ENCODE measurements around the gene GOLGA6L4.
"Not testable (repeated sequence)": the region's sequence is repeated elsewhere in the genome, so short reads cannot be mapped to it uniquely, and the experiment has no call there.

The GOLGA6L4 gene, protein sequence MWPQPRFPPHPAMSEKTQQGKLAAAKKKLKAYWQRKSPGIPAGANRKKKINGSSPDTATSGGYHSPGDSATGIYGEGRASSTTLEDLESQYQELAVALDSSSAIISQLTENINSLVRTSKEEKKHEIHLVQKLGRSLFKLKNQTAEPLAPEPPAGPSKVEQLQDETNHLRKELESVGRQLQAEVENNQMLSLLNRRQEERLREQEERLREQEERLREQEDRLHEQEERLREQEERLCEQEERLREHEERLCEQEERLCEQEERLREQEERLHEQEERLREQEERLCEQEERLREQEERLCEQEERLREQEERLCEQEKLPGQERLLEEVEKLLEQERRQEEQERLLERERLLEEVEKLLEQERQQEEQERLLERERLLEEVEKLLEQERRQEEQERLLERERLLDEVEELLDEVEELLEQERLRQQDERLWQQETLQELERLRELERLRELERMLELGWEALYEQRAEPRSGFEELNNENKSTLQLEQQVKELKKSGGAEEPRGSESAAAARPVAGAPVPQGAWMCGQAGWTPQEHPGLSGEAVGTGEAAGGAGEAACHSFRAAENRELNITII

DNA sequence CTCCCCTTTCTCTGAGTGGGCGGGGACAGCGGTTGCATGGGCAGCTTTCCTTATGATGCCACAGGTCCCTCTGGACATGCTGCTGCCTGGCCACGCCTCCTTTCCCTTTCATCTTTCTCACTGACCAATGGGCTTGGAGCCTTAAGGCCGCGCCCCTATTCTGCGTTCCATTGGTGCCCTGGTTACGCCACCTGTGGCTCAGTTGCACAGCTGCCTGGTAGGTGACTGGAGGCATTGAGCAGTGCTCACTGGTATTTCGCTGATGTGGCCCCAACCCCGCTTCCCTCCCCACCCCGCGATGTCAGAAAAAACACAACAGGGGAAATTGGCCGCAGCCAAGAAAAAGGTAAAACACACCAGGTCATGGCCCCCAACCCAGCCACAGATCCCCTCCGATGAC, at the start of gene GOLGA6L4:
TSS of gene GOLGA6L4 (plus strand) at position 201 of the 400 bp plus-strand sequence. CDS start at position 263, 62 bp downstream.
- DNase-seq: not testable (repeated sequence)

DNA sequence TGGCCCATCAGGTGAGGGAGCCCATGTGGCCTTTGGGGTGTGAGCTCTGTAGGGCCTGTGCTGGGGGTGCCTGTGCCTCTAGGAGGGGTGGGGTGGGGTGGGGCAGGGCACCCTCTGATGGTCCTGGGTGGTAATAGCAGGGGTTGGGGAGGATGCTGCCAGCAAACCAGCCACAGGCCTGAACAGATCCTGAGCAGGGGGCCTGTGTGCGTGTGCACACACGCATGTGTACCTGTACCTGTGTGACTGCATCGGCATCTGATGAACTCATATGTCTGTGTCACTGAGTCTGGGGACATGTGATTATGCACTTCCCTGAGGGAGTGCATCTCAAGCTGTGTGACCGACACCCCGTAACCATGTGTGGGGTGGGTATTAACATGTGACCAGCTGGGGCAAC, 42.6 kb upstream of the GOLGA6L4 start:
- DNase-seq: not testable (repeated sequence)

DNA sequence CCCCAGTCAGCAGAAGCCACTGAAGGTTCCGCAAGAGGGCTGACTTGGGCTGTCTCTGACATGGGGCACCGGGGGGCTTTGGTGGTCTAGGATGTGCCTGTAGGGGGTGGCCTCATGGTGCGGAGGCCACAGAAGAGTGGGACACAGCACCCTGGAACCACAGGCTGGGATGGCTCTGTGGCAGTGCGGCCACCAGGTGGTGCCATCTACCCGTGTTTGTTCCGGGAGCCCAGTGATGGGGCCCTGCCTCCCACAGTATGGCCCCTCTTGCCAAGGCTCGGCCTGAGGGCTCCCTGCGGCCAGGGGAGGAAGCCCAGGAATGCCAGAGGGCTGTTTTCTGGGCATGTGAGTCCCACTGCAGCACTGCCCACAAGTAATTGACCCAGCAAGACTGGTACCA, 40.0 kb upstream of the GOLGA6L4 start:
- not testable (repeated sequence) for DNase-seq

DNA sequence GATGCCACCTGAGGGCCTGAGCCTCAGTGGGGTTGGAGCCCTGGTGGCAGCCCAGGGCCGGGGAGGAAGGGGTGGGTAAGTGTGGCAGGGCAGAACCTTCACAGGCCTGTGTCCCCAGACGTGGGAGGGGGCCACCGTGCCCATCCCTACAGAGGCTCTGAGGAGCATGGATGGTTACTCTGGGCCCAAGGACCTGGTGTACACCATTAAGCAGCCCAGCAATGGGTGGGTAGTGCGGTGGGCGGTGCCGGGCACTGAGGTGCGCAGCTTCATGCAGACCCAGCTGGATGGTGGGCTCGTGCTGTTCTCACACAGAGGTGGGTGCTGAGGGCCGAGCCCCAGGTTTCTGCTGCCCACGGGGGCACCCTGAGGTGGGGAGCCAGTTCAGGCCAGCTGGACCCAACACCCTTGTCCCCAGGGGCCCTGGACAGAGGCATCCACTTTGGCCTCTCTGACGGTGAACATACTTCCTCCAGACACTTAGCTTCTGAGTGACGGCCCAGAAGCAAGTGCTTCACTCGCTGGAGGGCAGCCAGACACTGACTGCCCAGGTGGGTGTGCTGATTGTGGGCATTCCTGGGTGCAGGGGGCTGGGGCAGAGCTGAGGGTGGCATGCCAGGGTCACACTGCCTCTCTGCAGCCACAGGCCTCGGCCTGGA, 38.9 kb upstream of the GOLGA6L4 start:
- DNase-seq: not testable (repeated sequence)

DNA sequence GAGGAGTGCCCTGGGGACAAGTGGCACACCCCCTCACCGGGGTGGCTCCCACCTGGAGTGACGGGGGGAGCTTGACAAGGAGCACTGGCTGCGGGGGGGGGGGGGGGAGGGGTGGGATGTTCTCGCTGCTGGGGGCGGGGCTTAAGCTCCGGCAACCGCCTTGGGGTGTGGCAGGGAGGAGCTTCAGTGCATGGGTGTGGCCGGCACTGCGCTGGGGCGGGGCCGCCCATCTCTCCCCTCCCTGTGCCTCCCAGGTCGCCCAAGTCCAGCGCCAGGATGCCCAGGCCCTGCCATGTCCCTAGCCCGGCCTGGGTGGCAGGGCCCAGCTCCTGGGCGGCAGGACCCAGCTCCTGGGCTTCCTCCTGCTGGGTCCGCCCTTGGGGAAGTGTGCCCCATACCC, 35.7 kb upstream of the GOLGA6L4 start:
- not testable (repeated sequence) for DNase-seq

DNA sequence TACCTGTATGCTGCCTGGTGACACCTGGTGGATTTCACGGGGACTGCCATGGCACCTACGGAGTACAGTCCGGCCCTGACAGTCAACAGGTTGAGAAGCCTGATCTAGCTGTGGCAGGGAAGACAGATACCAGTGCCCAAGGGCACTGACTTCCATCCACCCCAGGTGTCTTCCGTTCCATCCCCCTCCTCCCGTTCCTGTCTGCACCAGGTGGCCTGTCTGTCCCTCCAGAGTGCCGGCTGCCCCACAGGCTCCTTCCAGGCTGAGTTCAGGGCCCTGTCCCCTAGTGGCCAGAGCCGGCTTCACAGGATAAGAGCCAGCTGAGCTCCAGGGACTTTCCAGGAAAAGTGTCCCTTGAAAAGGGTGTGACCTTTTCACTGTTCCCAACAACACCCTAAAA, 10.9 kb downstream of the GOLGA6L4 start:
- not testable (repeated sequence) for DNase-seq

All from femur (tissue), 1 donor.